ENCODE results near the gene CYP1A1.

DNA sequence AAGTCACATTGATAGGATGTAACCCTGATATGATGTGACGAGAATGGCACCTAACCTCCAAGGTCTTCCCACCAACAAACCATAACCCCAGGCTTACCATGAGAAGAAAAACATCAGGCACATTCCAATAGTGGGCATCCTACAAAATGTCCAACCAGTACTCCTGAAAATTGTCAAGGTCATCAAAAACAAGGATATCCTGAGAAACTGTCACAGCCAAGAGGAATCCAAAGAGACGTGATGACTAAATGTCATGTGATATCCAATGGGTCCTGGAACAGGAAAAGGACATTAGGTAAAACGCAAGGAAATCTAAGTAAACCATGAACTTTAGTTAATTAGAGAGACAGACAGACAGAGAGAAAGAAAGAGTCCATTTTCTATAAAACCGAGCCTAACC is 21.1 kb upstream of the CYP1A1 start:
- no peak for TF ChIP-seq FOXM1 (IDR thresholded peaks at IDR 0.05; ENCODE audit: borderline replicate concordance, low read depth)
- no peak for TF ChIP-seq EP300 (IDR thresholded peaks at IDR 0.05; ENCODE audit: borderline replicate concordance)
- TF ChIP-seq, protein P1, sequence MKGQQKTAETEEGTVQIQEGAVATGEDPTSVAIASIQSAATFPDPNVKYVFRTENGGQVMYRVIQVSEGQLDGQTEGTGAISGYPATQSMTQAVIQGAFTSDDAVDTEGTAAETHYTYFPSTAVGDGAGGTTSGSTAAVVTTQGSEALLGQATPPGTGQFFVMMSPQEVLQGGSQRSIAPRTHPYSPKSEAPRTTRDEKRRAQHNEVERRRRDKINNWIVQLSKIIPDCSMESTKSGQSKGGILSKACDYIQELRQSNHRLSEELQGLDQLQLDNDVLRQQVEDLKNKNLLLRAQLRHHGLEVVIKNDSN (IDR thresholded peaks at IDR 0.05) = no peak
- TF ChIP-seq, protein P2, sequence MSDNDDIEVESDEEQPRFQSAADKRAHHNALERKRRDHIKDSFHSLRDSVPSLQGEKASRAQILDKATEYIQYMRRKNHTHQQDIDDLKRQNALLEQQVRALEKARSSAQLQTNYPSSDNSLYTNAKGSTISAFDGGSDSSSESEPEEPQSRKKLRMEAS (IDR thresholded peaks at IDR 0.05) = no peak

Measured in Ishikawa (cell line).